Measurements from ENCODE around the gene WSB1. TPM values are rescaled to one million over a fixed set of nuclear protein-coding genes. Genes with fewer than 3 reads are reported as not detected.

The WSB1 gene
- total and polyA plus RNA-seq, 4 donors, result 26.6 to 86.2 (median 45.8) TPM

DNA sequence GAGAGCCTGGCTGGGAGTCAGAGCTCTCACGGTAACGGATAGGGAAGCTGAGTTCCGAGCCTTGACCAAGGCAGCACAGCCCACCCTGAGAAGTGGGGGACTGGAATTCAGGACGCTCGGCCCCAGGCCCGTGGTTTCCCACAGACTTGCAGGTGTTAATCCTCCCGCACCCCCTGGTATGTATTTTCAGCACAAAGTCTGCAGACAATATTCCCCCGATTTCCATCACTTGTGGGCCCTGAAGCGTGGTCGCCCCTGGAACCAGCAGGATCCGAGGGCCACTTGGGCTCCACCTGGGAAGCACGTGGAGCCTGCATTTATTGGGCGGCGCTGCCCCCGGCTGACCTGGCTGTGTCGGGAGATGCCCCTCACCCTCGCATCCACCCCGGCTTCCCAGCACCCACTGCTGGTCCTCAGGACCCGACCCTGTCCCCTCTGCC lies 60.2 kb downstream of the WSB1 start:
- 15% methylated on average over 19 of the region's 19 CpGs for WGBS
- TF ChIP-seq HNF4G (IDR thresholded peaks at IDR 0.05), result no peak
- TF ChIP-seq RXRA (IDR thresholded peaks at IDR 0.05), result peak in 1 of 2 donors; percentile 42

DNA sequence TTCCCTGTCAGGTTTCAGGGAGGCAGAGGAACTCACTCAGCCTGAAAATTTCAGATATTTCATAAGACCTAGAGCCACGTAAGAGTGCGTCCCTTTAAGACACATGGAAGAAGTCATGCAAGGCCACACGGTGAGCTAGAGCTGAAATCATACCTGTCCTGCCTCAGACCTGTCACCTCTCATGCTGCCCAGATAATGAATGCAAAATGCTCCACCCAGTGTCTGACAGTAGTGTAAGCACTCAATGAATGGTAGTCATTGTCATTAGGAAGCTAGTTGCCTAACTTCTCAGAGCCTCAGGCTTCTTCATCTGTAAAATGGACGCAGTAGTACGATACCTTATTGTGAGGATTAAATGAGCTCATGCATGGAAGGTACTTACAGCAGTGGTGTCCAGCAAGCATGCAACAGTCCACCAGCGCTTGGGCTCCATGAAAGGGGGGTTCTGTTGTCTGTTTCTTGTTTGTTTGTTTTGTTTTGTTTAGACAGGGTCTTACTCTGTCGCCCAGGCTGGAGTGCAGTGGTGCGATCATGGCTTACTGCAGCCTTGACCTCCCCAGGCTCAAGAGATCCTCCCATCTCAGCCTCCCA lies 60.7 kb downstream of the WSB1 start:
- 70% methylated on average over 8 of the region's 8 CpGs for WGBS
- H3K27me3 ChIP-seq (ENCODE audit: control insufficient read depth in 4 of 4, insufficient read depth in 4 of 4, low read length in 3 of 4), result no peaks in the 10 kb centered on the region
- no peak overlapping the region for H3K27ac ChIP-seq (ENCODE audit: low read depth in 1 of 2, low read length in 2 of 2)
- H3K9ac ChIP-seq (ENCODE audit: low read depth in 1 of 2, low read length in 2 of 2), result peak overlapping the region in 1 of 2 donors; percentile 24
- no peak for DNase-seq (ENCODE audit: low spot score)
- TF ChIP-seq, protein P1, sequence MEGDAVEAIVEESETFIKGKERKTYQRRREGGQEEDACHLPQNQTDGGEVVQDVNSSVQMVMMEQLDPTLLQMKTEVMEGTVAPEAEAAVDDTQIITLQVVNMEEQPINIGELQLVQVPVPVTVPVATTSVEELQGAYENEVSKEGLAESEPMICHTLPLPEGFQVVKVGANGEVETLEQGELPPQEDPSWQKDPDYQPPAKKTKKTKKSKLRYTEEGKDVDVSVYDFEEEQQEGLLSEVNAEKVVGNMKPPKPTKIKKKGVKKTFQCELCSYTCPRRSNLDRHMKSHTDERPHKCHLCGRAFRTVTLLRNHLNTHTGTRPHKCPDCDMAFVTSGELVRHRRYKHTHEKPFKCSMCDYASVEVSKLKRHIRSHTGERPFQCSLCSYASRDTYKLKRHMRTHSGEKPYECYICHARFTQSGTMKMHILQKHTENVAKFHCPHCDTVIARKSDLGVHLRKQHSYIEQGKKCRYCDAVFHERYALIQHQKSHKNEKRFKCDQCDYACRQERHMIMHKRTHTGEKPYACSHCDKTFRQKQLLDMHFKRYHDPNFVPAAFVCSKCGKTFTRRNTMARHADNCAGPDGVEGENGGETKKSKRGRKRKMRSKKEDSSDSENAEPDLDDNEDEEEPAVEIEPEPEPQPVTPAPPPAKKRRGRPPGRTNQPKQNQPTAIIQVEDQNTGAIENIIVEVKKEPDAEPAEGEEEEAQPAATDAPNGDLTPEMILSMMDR (IDR thresholded peaks at IDR 0.05; ENCODE audit: low read depth, low read length, missing input control), result peak; percentile 5
- no peak for TF ChIP-seq FOXA1 (IDR thresholded peaks at IDR 0.05)
- peak; percentile 14 to 19 for TF ChIP-seq RAD21 (IDR thresholded peaks at IDR 0.05)
- H3K9me3 ChIP-seq (ENCODE audit: control insufficient read depth in 4 of 4, low read length in 3 of 4), result no peaks in the 10 kb centered on the region
- H3K4me3 ChIP-seq (ENCODE audit: low read depth in 1 of 3, low read length in 3 of 3), result no peak overlapping the region
- peaks cover 3 to 11% (median 6%) of the 10 kb centered on the region in 4 donors for H3K4me1 ChIP-seq (ENCODE audit: control insufficient read depth in 4 of 4, insufficient read depth in 4 of 4, low read length in 3 of 4)
- no peaks in the 10 kb centered on the region for H3K36me3 ChIP-seq (ENCODE audit: control insufficient read depth in 4 of 4, insufficient read depth in 3 of 4, low read depth in 1 of 4, low read length in 3 of 4)

More for the DNA sequence above, 60.2 kb downstream of the WSB1 start:
- Histone ChIP-seq H3K36me3 (ENCODE audit: control insufficient read depth in 4 of 4, insufficient read depth in 3 of 4, low read depth in 1 of 4, low read length in 3 of 4) (no peaks in the 10 kb centered on the region), H3K27me3 (ENCODE audit: control insufficient read depth in 4 of 4, insufficient read depth in 4 of 4, low read length in 3 of 4) (no peaks in the 10 kb centered on the region), H3K9ac (ENCODE audit: low read depth in 1 of 2, low read length in 2 of 2) (peak overlapping the region; percentile 24 to 79), H3K4me1 (ENCODE audit: control insufficient read depth in 4 of 4, insufficient read depth in 4 of 4, low read length in 3 of 4) (peaks cover 4 to 11% (median 6%) of the 10 kb centered on the region in 4 donors), H3K27ac (ENCODE audit: low read depth in 1 of 2, low read length in 2 of 2) (peak overlapping the region; percentile 48 to 74), H3K4me3 (ENCODE audit: low read depth in 1 of 3, low read length in 3 of 3) (peak overlapping the region in 2 of 3 donors; percentile 59 to 77), H3K9me3 (ENCODE audit: control insufficient read depth in 4 of 4, low read length in 3 of 4) (no peaks in the 10 kb centered on the region)
- no peak for DNase-seq (ENCODE audit: low spot score)

DNA sequence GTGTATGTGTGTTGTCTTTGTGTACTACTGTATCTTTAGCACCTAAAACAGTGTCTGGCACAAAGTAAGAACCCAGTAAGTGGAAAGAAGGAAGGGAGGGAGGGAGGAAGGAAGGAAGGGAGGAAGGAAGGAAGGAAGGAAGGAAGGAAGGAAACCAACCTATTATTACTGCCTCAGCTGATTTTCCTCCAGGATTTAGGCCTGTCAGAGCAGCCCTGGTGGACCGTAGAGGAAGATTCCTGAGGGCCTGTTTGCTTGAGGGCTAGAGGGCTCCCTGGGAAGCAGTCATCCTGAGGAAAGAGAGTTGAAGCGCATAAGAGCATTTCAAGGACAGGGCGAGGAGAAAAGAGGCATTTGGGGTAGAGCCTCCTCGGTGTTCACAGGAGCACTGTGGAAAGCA lies 61.5 kb downstream of the WSB1 start:
- no peak overlapping the region for H3K27ac ChIP-seq (ENCODE audit: low read depth in 1 of 2, low read length in 2 of 2)
- 90% methylated on average over 4 of the region's 4 CpGs for WGBS
- no peak for TF ChIP-seq NR2F2 (IDR thresholded peaks at IDR 0.05)
- TF ChIP-seq TAF1 (conservative IDR thresholded peaks at IDR 0.05), result no peak
- TF ChIP-seq, protein P2, sequence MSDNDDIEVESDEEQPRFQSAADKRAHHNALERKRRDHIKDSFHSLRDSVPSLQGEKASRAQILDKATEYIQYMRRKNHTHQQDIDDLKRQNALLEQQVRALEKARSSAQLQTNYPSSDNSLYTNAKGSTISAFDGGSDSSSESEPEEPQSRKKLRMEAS (IDR thresholded peaks at IDR 0.05), result no peak
- no peak for TF ChIP-seq GABPA (IDR thresholded peaks at IDR 0.05 in 1 of 2, conservative IDR thresholded peaks at IDR 0.05 in 1 of 2)
- TF ChIP-seq FOXA2 (IDR thresholded peaks at IDR 0.05), result no peak
- TF ChIP-seq, protein P3, sequence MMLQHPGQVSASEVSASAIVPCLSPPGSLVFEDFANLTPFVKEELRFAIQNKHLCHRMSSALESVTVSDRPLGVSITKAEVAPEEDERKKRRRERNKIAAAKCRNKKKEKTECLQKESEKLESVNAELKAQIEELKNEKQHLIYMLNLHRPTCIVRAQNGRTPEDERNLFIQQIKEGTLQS (IDR thresholded peaks at IDR 0.05), result no peak
- TF ChIP-seq YY1 (IDR thresholded peaks at IDR 0.05), result no peak
- no peak for TF ChIP-seq HNF4A (conservative IDR thresholded peaks at IDR 0.05)
- TF ChIP-seq, protein P4, sequence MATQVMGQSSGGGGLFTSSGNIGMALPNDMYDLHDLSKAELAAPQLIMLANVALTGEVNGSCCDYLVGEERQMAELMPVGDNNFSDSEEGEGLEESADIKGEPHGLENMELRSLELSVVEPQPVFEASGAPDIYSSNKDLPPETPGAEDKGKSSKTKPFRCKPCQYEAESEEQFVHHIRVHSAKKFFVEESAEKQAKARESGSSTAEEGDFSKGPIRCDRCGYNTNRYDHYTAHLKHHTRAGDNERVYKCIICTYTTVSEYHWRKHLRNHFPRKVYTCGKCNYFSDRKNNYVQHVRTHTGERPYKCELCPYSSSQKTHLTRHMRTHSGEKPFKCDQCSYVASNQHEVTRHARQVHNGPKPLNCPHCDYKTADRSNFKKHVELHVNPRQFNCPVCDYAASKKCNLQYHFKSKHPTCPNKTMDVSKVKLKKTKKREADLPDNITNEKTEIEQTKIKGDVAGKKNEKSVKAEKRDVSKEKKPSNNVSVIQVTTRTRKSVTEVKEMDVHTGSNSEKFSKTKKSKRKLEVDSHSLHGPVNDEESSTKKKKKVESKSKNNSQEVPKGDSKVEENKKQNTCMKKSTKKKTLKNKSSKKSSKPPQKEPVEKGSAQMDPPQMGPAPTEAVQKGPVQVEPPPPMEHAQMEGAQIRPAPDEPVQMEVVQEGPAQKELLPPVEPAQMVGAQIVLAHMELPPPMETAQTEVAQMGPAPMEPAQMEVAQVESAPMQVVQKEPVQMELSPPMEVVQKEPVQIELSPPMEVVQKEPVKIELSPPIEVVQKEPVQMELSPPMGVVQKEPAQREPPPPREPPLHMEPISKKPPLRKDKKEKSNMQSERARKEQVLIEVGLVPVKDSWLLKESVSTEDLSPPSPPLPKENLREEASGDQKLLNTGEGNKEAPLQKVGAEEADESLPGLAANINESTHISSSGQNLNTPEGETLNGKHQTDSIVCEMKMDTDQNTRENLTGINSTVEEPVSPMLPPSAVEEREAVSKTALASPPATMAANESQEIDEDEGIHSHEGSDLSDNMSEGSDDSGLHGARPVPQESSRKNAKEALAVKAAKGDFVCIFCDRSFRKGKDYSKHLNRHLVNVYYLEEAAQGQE (IDR thresholded peaks at IDR 0.05), result no peak
- no peak for TF ChIP-seq RXRA (IDR thresholded peaks at IDR 0.05)

More for the DNA sequence above, 61.5 kb downstream of the WSB1 start:
- Histone ChIP-seq H3K27me3 (ENCODE audit: control insufficient read depth in 4 of 4, insufficient read depth in 4 of 4, low read length in 3 of 4) (no peaks in the 10 kb centered on the region), H3K9me3 (ENCODE audit: control insufficient read depth in 4 of 4, low read length in 3 of 4) (no peaks in the 10 kb centered on the region), H3K4me1 (ENCODE audit: control insufficient read depth in 4 of 4, insufficient read depth in 4 of 4, low read length in 3 of 4) (peaks cover 3 to 11% (median 6%) of the 10 kb centered on the region in 4 donors), H3K4me3 (ENCODE audit: low read depth in 1 of 3, low read length in 3 of 3) (no peak overlapping the region), H3K36me3 (ENCODE audit: control insufficient read depth in 4 of 4, insufficient read depth in 3 of 4, low read depth in 1 of 4, low read length in 3 of 4) (no peaks in the 10 kb centered on the region), H3K9ac (ENCODE audit: low read depth in 1 of 2, low read length in 2 of 2) (no peak overlapping the region)
- no peak for DNase-seq (ENCODE audit: low spot score)

All from liver (tissue), 9 donors.